CD8-positive, alpha-beta memory T cell (primary cell): ENCODE results near the gene TAAR6. TPM values are rescaled to one million over a fixed set of nuclear protein-coding genes. Genes with fewer than 3 reads are reported as not detected.
"Not testable (repeated sequence)": the region's sequence is repeated elsewhere in the genome, so short reads cannot be mapped to it uniquely, and the experiment has no call there.

Experiments
- CTCF ChIA-PET: fragments of 350-600 bp; sonication (Branson Sonifier 250); formaldehyde crosslinking; loops from one replicate; lab custom pipeline; 2021; ENCODE audit warnings: antibody characterized with exemption; lab: Charles Lee
- POLR2A ChIA-PET: fragments of 350-600 bp; sonication (Branson Sonifier 250); formaldehyde crosslinking; loops from one replicate; lab custom pipeline; 2021; ENCODE audit warnings: antibody characterized with exemption; lab: Charles Lee
- DNase-seq, 5 donors: peaks; one replicate each; pipeline versions ENCODE4 v3.0.0 to v3.0.0-alpha.2; 2020 to 2022; ENCODE audit warnings: mixed read lengths in 1 of 5
- H3K27ac ChIP-seq: one replicate; pipeline ENCODE4 v1.7.0; 2013; ENCODE audit warnings: low read depth, mild to moderate bottlenecking, low read length, moderate library complexity
- H3K27me3 ChIP-seq: 2 replicates; pipeline ENCODE4 v1.7.0; 2013; ENCODE audit warnings: low read length, mild to moderate bottlenecking; ENCODE audit not compliant: insufficient read depth, poor library complexity, severe bottlenecking
- H3K36me3 ChIP-seq: 2 replicates; pipeline ENCODE4 v1.7.0; 2013; ENCODE audit warnings: mild to moderate bottlenecking, low read length, moderate library complexity; ENCODE audit not compliant: insufficient read depth
- H3K4me1 ChIP-seq: 2 replicates; pipeline ENCODE4 v1.7.0; 2013; ENCODE audit warnings: mild to moderate bottlenecking, low read length, moderate library complexity; ENCODE audit not compliant: insufficient read depth
- H3K4me3 ChIP-seq: 2 replicates; pipeline ENCODE4 v1.7.0; 2013; ENCODE audit warnings: mild to moderate bottlenecking, low read length
- H3K9me3 ChIP-seq: 2 replicates; pipeline ENCODE4 v1.7.0; 2013; ENCODE audit warnings: mild to moderate bottlenecking, low read length
- H3K27ac Mint-ChIP-seq, 8 donors: one replicate each; pipeline ENCODE4 v1.8.0; 2020 to 2021; ENCODE audit warnings: mixed read lengths in 8 of 8, mild to moderate bottlenecking in 6 of 8, inconsistent platforms in 3 of 8, moderate library complexity in 3 of 8
- H3K27me3 Mint-ChIP-seq, 2 donors: one replicate each; pipeline ENCODE4 v1.8.0; 2020 to 2021; ENCODE audit warnings: mixed read lengths in 2 of 2, mild to moderate bottlenecking in 1 of 2, moderate library complexity in 1 of 2
- H3K36me3 Mint-ChIP-seq, 3 donors: one replicate each; pipeline ENCODE4 v1.8.0; 2020 to 2021; ENCODE audit warnings: mixed read lengths in 3 of 3, inconsistent platforms in 1 of 3, mild to moderate bottlenecking in 1 of 3
- H3K4me1 Mint-ChIP-seq, 3 donors: one replicate each; pipeline ENCODE4 v1.8.0; 2020 to 2021; ENCODE audit warnings: mixed read lengths in 3 of 3, inconsistent platforms in 1 of 3, mild to moderate bottlenecking in 1 of 3
- H3K4me3 Mint-ChIP-seq, 7 donors: one replicate each; pipeline ENCODE4 v1.8.0; 2020 to 2021; ENCODE audit warnings: mixed read lengths in 7 of 7, mild to moderate bottlenecking in 6 of 7, moderate library complexity in 4 of 7, inconsistent platforms in 2 of 7
- H3K9me3 Mint-ChIP-seq, 5 donors: one replicate each; pipeline ENCODE4 v1.8.0; 2020 to 2022; ENCODE audit warnings: mixed read lengths in 5 of 5, mild to moderate bottlenecking in 3 of 5, moderate library complexity in 2 of 5, inconsistent platforms in 1 of 5
- polyA plus RNA-seq: library from polyadenylated mRNA; unstranded; fragments of 300-500 nt; fragmentation: Illumina TruSeq; gene quantifications from one replicate; pipeline ENCODE4 v1.2.3, GENCODE V29; 2021
- total RNA-seq, 2 experiments: library from RNA; stranded (reverse); gene quantifications; one replicate each; pipeline ENCODE4 v1.2.3, GENCODE V29; 2021

The TAAR6 gene
- total RNA-seq = not detected
- not detected for polyA plus RNA-seq

GRCh38 chr6:132570221-132570777, at the start of gene TAAR6:
Gene TAAR6, plus strand, starts transcription at chr6:132570322. Its CDS starts 0 bp downstream, at chr6:132570322.
- Histone ChIP-seq H3K9me3 (no peaks in the 10 kb centered on the region), H3K4me1 (no peaks in the 10 kb centered on the region), H3K27ac (no peak within 1 kb of the TSS), H3K36me3 (no peaks in the 10 kb centered on the region), H3K27me3 (peaks cover 3% of the 10 kb centered on the region), H3K4me3 (no peak within 1 kb of the TSS)
- no peak within 1 kb of the TSS for H3K4me3 Mint-ChIP-seq
- H3K27ac Mint-ChIP-seq = no peak within 1 kb of the TSS
- ChIA-PET POLR2A (no interaction called here), CTCF (no interaction called here)
- no peaks in the 10 kb centered on the region for H3K36me3 Mint-ChIP-seq
- no peaks in the 10 kb centered on the region for H3K9me3 Mint-ChIP-seq
- no peaks in the 10 kb centered on the region for H3K4me1 Mint-ChIP-seq
- peaks cover 2 to 45% of the 10 kb centered on the region in 2 donors for H3K27me3 Mint-ChIP-seq
- no peak for DNase-seq

GRCh38 chr6:132520953-132521352, 49.2 kb upstream of the TAAR6 start:
- Histone ChIP-seq H3K27me3 (no peaks in the 10 kb centered on the region), H3K27ac (no peak overlapping the region), H3K4me3 (no peak overlapping the region), H3K4me1 (no peaks in the 10 kb centered on the region), H3K36me3 (no peaks in the 10 kb centered on the region), H3K9me3 (no peaks in the 10 kb centered on the region)
- POLR2A ChIA-PET = no interaction called here
- Mint-ChIP-seq H3K9me3 (no peaks in the 10 kb centered on the region), H3K4me1 (no peaks in the 10 kb centered on the region), H3K27me3 (peaks cover 3 to 60% of the 10 kb centered on the region in 2 donors), H3K27ac (no peak overlapping the region), H3K36me3 (no peaks in the 10 kb centered on the region), H3K4me3 (no peak overlapping the region)
- CTCF ChIA-PET = no interaction called here
- no peak for DNase-seq

GRCh38 chr6:132524646-132525045, 45.5 kb upstream of the TAAR6 start:
- ChIA-PET POLR2A (no interaction called here), CTCF (interaction anchor here (1.1 kb wide), 1 partner anchor 11 kb away, joined by 3 read pairs; the partner anchor contains the start of gene STX7)
- Histone ChIP-seq H3K4me1 (no peaks in the 10 kb centered on the region), H3K4me3 (no peak overlapping the region), H3K27me3 (no peaks in the 10 kb centered on the region), H3K9me3 (no peaks in the 10 kb centered on the region), H3K36me3 (no peaks in the 10 kb centered on the region), H3K27ac (no peak overlapping the region)
- no peaks in the 10 kb centered on the region for H3K9me3 Mint-ChIP-seq
- H3K27me3 Mint-ChIP-seq = peaks cover 8 to 68% of the 10 kb centered on the region in 2 donors
- no peak for DNase-seq
- H3K36me3 Mint-ChIP-seq = no peaks in the 10 kb centered on the region
- peak overlapping the region in 2 of 8 donors; percentile 15 to 53 for H3K27ac Mint-ChIP-seq
- no peaks in the 10 kb centered on the region for H3K4me1 Mint-ChIP-seq
- no peak overlapping the region for H3K4me3 Mint-ChIP-seq

- no peak overlapping the region for H3K4me3 ChIP-seq
- no peaks in the 10 kb centered on the region for H3K4me1 ChIP-seq
- Mint-ChIP-seq H3K4me1 (peaks cover 2 to 4% (median 3%) of the 10 kb centered on the region in 3 donors), H3K27me3 (peaks cover 9 to 66% of the 10 kb centered on the region in 2 donors), H3K4me3 (peak overlapping the region in 1 of 7 donors; percentile 19), H3K9me3 (no peaks in the 10 kb centered on the region), H3K36me3 (no peaks in the 10 kb centered on the region), H3K27ac (no peak overlapping the region)
- CTCF ChIA-PET = no interaction called here
- POLR2A ChIA-PET = no interaction called here
- no peaks in the 10 kb centered on the region for H3K9me3 ChIP-seq
- DNase-seq = no peak
- no peak overlapping the region for H3K27ac ChIP-seq
- H3K36me3 ChIP-seq = no peaks in the 10 kb centered on the region
- no peaks in the 10 kb centered on the region for H3K27me3 ChIP-seq
Measured at GRCh38 chr6:132525866-132526265, 44.3 kb upstream of the TAAR6 start.

- H3K9me3 ChIP-seq = no peaks in the 10 kb centered on the region
- H3K27me3 ChIP-seq = no peaks in the 10 kb centered on the region
- CTCF ChIA-PET = interaction anchor here (1.2 to 1.3 kb wide), 3 partner anchors 9 to 142 kb away, joined by 3 to 4 read pairs (median 4); partner anchors contain the start of gene STX7
- Mint-ChIP-seq H3K4me3 (no peak overlapping the region), H3K27ac (no peak overlapping the region), H3K36me3 (no peaks in the 10 kb centered on the region), H3K4me1 (peaks cover 2 to 4% (median 3%) of the 10 kb centered on the region in 3 donors), H3K27me3 (peaks cover 9 to 64% of the 10 kb centered on the region in 2 donors), H3K9me3 (no peaks in the 10 kb centered on the region)
- H3K36me3 ChIP-seq = no peaks in the 10 kb centered on the region
- H3K4me1 ChIP-seq = no peaks in the 10 kb centered on the region
- no peak overlapping the region for H3K4me3 ChIP-seq
- no peak for DNase-seq
- no peak overlapping the region for H3K27ac ChIP-seq
- POLR2A ChIA-PET = no interaction called here
Measured at GRCh38 chr6:132526461-132526860, 43.7 kb upstream of the TAAR6 start.

- H3K36me3 Mint-ChIP-seq = no peaks in the 10 kb centered on the region
Measured at GRCh38 chr6:132527791-132528190, 42.3 kb upstream of the TAAR6 start.

GRCh38 chr6:132530293-132530974, 39.7 kb upstream of the TAAR6 start:
- peaks cover 8 to 37% of the 10 kb centered on the region in 2 donors for H3K27me3 Mint-ChIP-seq
- no peak overlapping the region for H3K27ac ChIP-seq
- ChIA-PET POLR2A (no interaction called here), CTCF (interaction anchor here (0.7 to 2.0 kb wide), 11 partner anchors 8 to 1386 kb away, joined by 3 to 12 read pairs (median 4); partner anchors contain the start of genes SLC18B1 and STX7)
- no peaks in the 10 kb centered on the region for H3K4me1 ChIP-seq
- H3K4me3 ChIP-seq = no peak overlapping the region
- peaks cover 0 to 3% (median 0%) of the 10 kb centered on the region in 5 donors for H3K9me3 Mint-ChIP-seq
- H3K9me3 ChIP-seq = no peaks in the 10 kb centered on the region
- no peaks in the 10 kb centered on the region for H3K27me3 ChIP-seq
- peaks cover 2 to 4% (median 3%) of the 10 kb centered on the region in 3 donors for H3K4me1 Mint-ChIP-seq
- no peaks in the 10 kb centered on the region for H3K36me3 ChIP-seq
- H3K4me3 Mint-ChIP-seq = peak overlapping the region in 1 of 7 donors; percentile 61
- peak; percentile 49 to 78 (median 59) for DNase-seq
- no peak overlapping the region for H3K27ac Mint-ChIP-seq
- H3K36me3 Mint-ChIP-seq = peaks cover 0 to 10% (median 0%) of the 10 kb centered on the region in 3 donors

More at GRCh38 chr6:132527791-132528190, 42.3 kb upstream of the TAAR6 start:
- Mint-ChIP-seq H3K27ac (no peak overlapping the region), H3K4me1 (peaks cover 2 to 4% (median 3%) of the 10 kb centered on the region in 3 donors), H3K9me3 (no peaks in the 10 kb centered on the region), H3K27me3 (peaks cover 9 to 55% of the 10 kb centered on the region in 2 donors), H3K4me3 (no peak overlapping the region)
- Histone ChIP-seq H3K9me3 (no peaks in the 10 kb centered on the region), H3K4me3 (no peak overlapping the region), H3K4me1 (no peaks in the 10 kb centered on the region), H3K27me3 (no peaks in the 10 kb centered on the region), H3K27ac (no peak overlapping the region), H3K36me3 (no peaks in the 10 kb centered on the region)
- DNase-seq = no peak
- ChIA-PET POLR2A (no interaction called here), CTCF (no interaction called here)

GRCh38 chr6:132534546-132534945, 35.6 kb upstream of the TAAR6 start:
- peaks cover 4 to 27% of the 10 kb centered on the region in 2 donors for H3K27me3 Mint-ChIP-seq

More at GRCh38 chr6:132534546-132534945, 35.6 kb upstream of the TAAR6 start:
- H3K4me1 Mint-ChIP-seq, H3K36me3 ChIP-seq, H3K27ac ChIP-seq, DNase-seq, POLR2A ChIA-PET, CTCF ChIA-PET, H3K9me3 ChIP-seq, H3K9me3 Mint-ChIP-seq, H3K4me1 ChIP-seq, H3K27ac Mint-ChIP-seq, H3K4me3 ChIP-seq, H3K4me3 Mint-ChIP-seq, H3K27me3 ChIP-seq: not testable (repeated sequence)
- peaks cover 0 to 14% (median 0%) of the 10 kb centered on the region in 3 donors for H3K36me3 Mint-ChIP-seq
